RWPE2 (cell line): Measurements from ENCODE around the gene PGLYRP4.

Experiments
- ATAC-seq: fragments of 200-7000 bp; cut with Tn5 transposase; 3 replicates; pipeline ENCODE4 v1.9.1; 2021; ENCODE audit warnings: low read depth
- DNase-seq: peaks from one replicate; pipeline ENCODE4 v3.0.0-alpha.2; 2020; ENCODE audit warnings: low spot score
- H3K27ac ChIP-seq: fragments of 450-650 bp; 2 replicates; pipeline ENCODE4 v1.5.1; 2017; ENCODE audit warnings: mild to moderate bottlenecking; ENCODE audit not compliant: poor library complexity, severe bottlenecking
- H3K27me3 ChIP-seq: fragments of 250-450 bp; sonication (Bioruptor Pico); 2 replicates; pipeline ENCODE4 v1.5.1; 2021; ENCODE audit warnings: mild to moderate bottlenecking, moderate library complexity; ENCODE audit not compliant: insufficient read depth, poor library complexity, severe bottlenecking
- H3K36me3 ChIP-seq: fragments of 250-450 bp; sonication (Bioruptor Pico); 2 replicates; pipeline ENCODE4 v1.5.1; 2020; ENCODE audit warnings: low read depth, mild to moderate bottlenecking, moderate library complexity
- H3K4me1 ChIP-seq: fragments of 250-450 bp; sonication (Bioruptor Pico); 2 replicates; pipeline ENCODE4 v1.5.1; 2021; ENCODE audit warnings: mild to moderate bottlenecking, moderate library complexity; ENCODE audit not compliant: insufficient read depth, poor library complexity, severe bottlenecking
- H3K4me3 ChIP-seq: fragments of 250-450 bp; sonication (Bioruptor Pico); 2 replicates; pipeline ENCODE4 v1.5.1; 2021; ENCODE audit warnings: mild to moderate bottlenecking, moderate library complexity; ENCODE audit not compliant: severe bottlenecking
- H3K9me3 ChIP-seq: fragments of 250-450 bp; sonication (Bioruptor Pico); 2 replicates; pipeline ENCODE4 v1.5.1; 2021; ENCODE audit warnings: mild to moderate bottlenecking, moderate library complexity; ENCODE audit not compliant: severe bottlenecking
- CTCF ChIP-seq: fragments of 450-650 bp; IDR thresholded peaks from one replicate; pipeline ENCODE4 v1.5.1; 2017; ENCODE audit warnings: mild to moderate bottlenecking, moderate library complexity; ENCODE audit not compliant: poor library complexity, severe bottlenecking

PGLYRP4 gene

GRCh38 chr1:153348511-153349362, at the start of gene PGLYRP4:
PGLYRP4 (minus strand) TSS chr1:153348841; CDS start chr1:153347932, 909 bp downstream.
- no peak for DNase-seq
- no peak within 1 kb of the TSS for H3K4me3 ChIP-seq
- TF ChIP-seq CTCF, result no peak

GRCh38 chr1:153397924-153398651, 49.4 kb upstream of the PGLYRP4 start:
- H3K4me3 ChIP-seq, result no peak overlapping the region
- H3K27me3 ChIP-seq, result no peaks in the 10 kb centered on the region
- no peak overlapping the region for H3K27ac ChIP-seq
- no peak for DNase-seq
- H3K36me3 ChIP-seq, result no peaks in the 10 kb centered on the region
- no peaks in the 10 kb centered on the region for H3K9me3 ChIP-seq
- no peak for ATAC-seq
- no peak for TF ChIP-seq CTCF
- H3K4me1 ChIP-seq, result no peaks in the 10 kb centered on the region

More at GRCh38 chr1:153348511-153349362, at the start of gene PGLYRP4:
- H3K36me3 ChIP-seq, result no peaks in the 10 kb centered on the region
- no peaks in the 10 kb centered on the region for H3K9me3 ChIP-seq
- H3K4me1 ChIP-seq, result peaks cover 3% of the 10 kb centered on the region
- ATAC-seq, result peak; percentile 81
- H3K27me3 ChIP-seq, result no peaks in the 10 kb centered on the region
- H3K27ac ChIP-seq, result no peak within 1 kb of the TSS

GRCh38 chr1:153397051-153397923, 48.6 kb upstream of the PGLYRP4 start:
- Histone ChIP-seq H3K9me3 (no peaks in the 10 kb centered on the region), H3K36me3 (no peaks in the 10 kb centered on the region), H3K27ac (no peak overlapping the region), H3K4me1 (no peaks in the 10 kb centered on the region), H3K27me3 (no peaks in the 10 kb centered on the region), H3K4me3 (no peak overlapping the region)
- TF ChIP-seq CTCF, result no peak
- ATAC-seq (no peak), DNase-seq (no peak)

- H3K27me3 ChIP-seq, result no peaks in the 10 kb centered on the region
- no peak for TF ChIP-seq CTCF
Measured at GRCh38 chr1:153396461-153396860, 47.8 kb upstream of the PGLYRP4 start.

More at GRCh38 chr1:153396461-153396860, 47.8 kb upstream of the PGLYRP4 start:
- ATAC-seq, result no peak
- DNase-seq, result no peak
- Histone ChIP-seq H3K9me3 (no peaks in the 10 kb centered on the region), H3K36me3 (no peaks in the 10 kb centered on the region), H3K4me1 (peaks cover under 1% of the 10 kb centered on the region), H3K4me3 (no peak overlapping the region), H3K27ac (no peak overlapping the region)
